ENCODE measurements around the gene BRD3OS. TPM values are rescaled to one million over a fixed set of nuclear protein-coding genes. Genes with fewer than 3 reads are reported as not detected.

Gene BRD3OS
- total RNA-seq, 2 donors from 2014 or later: 7.0 to 7.9 TPM

GRCh38 chr9:134057307-134057657, 32.0 kb downstream of the BRD3OS start:
- DNase-seq (no peak), ATAC-seq (no peak)

GRCh38 chr9:134057751-134058701, 32.7 kb downstream of the BRD3OS start:
- DNase-seq (no peak), ATAC-seq (no peak)
- intact Hi-C loops (cut with DNase I): no loop called here

More at GRCh38 chr9:134057307-134057657, 32.0 kb downstream of the BRD3OS start:
- intact Hi-C loops (cut with DNase I): no loop called here

GRCh38 chr9:134058716-134059115, 33.4 kb downstream of the BRD3OS start:
- DNase-seq: no peak
- no peak for ATAC-seq
- intact Hi-C loops (cut with DNase I): no loop called here

- no peak for ATAC-seq
- intact Hi-C loops (cut with DNase I): no loop called here
- DNase-seq: no peak
These were observed 33.9 kb downstream of the BRD3OS start for GRCh38 chr9:134059188-134059641.

GRCh38 chr9:134059661-134060395, 34.5 kb downstream of the BRD3OS start:
- ATAC-seq (no peak), DNase-seq (no peak)
- intact Hi-C loops (cut with DNase I): loop anchor here in 1 of 2 donors (10.0 kb wide), 1 partner anchor 75 kb away; the partner anchor contains the start of gene WDR5

GRCh38 chr9:134060546-134060945, 35.3 kb downstream of the BRD3OS start:
- intact Hi-C loops (cut with DNase I): loop anchor here in 1 of 2 donors (10.0 kb wide), 1 partner anchor 74 kb away; the partner anchor contains the start of gene WDR5
- DNase-seq: no peak
- no peak for ATAC-seq

- no peak for DNase-seq
- no peak for ATAC-seq
- intact Hi-C loops (cut with DNase I): loop anchor here in 1 of 2 donors (10.0 kb wide), 1 partner anchor 74 kb away; the partner anchor contains the start of gene WDR5
These were observed 35.9 kb downstream of the BRD3OS start for GRCh38 chr9:134061019-134061687.

- DNase-seq (no peak), ATAC-seq (no peak)
- intact Hi-C loops (cut with DNase I): loop anchor here in 1 of 2 donors (10.0 kb wide), 1 partner anchor 73 kb away; the partner anchor contains the start of gene WDR5
These were observed 36.5 kb downstream of the BRD3OS start for GRCh38 chr9:134061688-134062371.

GRCh38 chr9:134062461-134063087, 37.3 kb downstream of the BRD3OS start:
- DNase-seq: no peak
- intact Hi-C loops (cut with DNase I): loop anchor here in 1 of 2 donors (10.0 kb wide), 1 partner anchor 72 kb away; the partner anchor contains the start of gene WDR5
- ATAC-seq: no peak

- DNase-seq (no peak), ATAC-seq (no peak)
- intact Hi-C loops (cut with DNase I): loop anchor here in 1 of 2 donors (10.0 kb wide), 1 partner anchor 72 kb away; the partner anchor contains the start of gene WDR5
These were observed 37.8 kb downstream of the BRD3OS start for GRCh38 chr9:134063088-134063570.

- no peak for DNase-seq
- ATAC-seq: no peak
- intact Hi-C loops (cut with DNase I): loop anchor here in 1 of 2 donors (10.0 kb wide), 1 partner anchor 71 kb away; the partner anchor contains the start of gene WDR5
These were observed 38.5 kb downstream of the BRD3OS start for GRCh38 chr9:134063571-134064450.

GRCh38 chr9:134064711-134065110, 39.4 kb downstream of the BRD3OS start:
- intact Hi-C loops (cut with DNase I): loop anchor here in 1 of 2 donors (5.0 to 10.0 kb wide), 2 partner anchors 37 to 70 kb away; partner anchors contain the start of genes BRD3OS and WDR5
- ATAC-seq (no peak), DNase-seq (no peak)

- DNase-seq (no peak), ATAC-seq (peak in 1 of 2 donors; percentile 6)
- intact Hi-C loops (cut with DNase I): loop anchor here in 1 of 2 donors (5.0 to 10.0 kb wide), 2 partner anchors 39 to 69 kb away; partner anchors contain the start of genes BRD3OS and WDR5
These were observed 40.5 kb downstream of the BRD3OS start for GRCh38 chr9:134065612-134066419.

GRCh38 chr9:134066526-134066912, 41.2 kb downstream of the BRD3OS start:
- intact Hi-C loops (cut with DNase I): loop anchor here in 1 of 2 donors (5.0 to 10.0 kb wide), 2 partner anchors 39 to 68 kb away; partner anchors contain the start of genes BRD3OS and WDR5
- ATAC-seq (no peak), DNase-seq (no peak)

All from left cardiac atrium (tissue), 4 donors.